GM21723 (cell line): ENCODE data around the gene SLC1A7.

Experiments
- ATAC-seq: cut with Tn5 transposase; IDR thresholded peaks from one replicate; pipeline ENCODE4 v1.9.1; 2021; ENCODE audit warnings: mild to moderate bottlenecking, moderate library complexity; ENCODE audit not compliant: unreplicated experiment

Gene SLC1A7

DNA sequence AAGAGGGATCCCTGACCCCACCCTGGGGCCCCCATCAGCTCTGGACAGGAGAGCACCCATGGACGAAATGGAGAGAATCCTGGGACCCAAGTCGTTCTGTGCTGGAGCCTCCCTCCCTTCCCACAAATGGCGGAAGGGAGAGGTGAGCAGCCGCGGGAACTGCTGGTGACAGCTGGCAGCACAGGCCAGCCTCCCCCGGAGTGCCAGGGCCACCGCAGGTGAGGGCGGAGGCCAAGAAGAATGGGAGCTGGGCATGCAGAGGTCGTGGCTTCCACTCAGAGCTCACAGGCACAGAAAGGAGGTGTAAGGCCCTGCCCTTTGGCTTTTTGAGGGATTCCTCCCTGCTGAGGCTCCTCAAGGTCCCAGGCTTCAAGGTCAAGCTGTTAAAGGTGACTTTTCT, 24.6 kb downstream of the SLC1A7 start:
- no peak for ATAC-seq

GRCh38 chr1:53116933-53117600, 25.4 kb downstream of the SLC1A7 start:
- no peak for ATAC-seq

DNA sequence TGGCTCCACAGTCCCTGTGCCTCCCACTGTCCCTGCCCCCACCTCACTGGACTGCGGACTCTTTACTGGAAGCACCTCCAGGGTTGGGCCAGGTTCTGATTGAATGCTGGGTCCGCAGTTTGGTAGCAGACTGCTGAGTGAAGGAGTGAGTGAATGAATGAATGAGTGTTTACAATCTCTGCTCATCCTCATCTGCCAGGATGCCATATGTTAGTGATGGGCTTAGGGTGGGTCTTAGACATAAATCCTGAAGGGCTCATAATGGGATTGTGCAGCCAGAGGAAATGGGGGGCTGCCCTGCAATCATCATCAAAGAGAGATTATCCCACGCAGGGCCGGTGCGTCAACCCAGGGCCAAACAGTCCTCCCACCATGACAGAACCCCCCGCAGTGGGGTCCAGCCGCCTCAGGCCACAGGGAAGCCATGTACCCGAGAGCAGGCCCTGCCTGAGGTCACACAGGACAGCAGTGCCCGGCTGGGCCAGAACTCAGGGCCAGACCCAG, 26.1 kb downstream of the SLC1A7 start:
- ATAC-seq, result no peak

- ATAC-seq, result no peak
Observed at GRCh38 chr1:53115403-53116306, 26.8 kb downstream of the SLC1A7 start.

DNA sequence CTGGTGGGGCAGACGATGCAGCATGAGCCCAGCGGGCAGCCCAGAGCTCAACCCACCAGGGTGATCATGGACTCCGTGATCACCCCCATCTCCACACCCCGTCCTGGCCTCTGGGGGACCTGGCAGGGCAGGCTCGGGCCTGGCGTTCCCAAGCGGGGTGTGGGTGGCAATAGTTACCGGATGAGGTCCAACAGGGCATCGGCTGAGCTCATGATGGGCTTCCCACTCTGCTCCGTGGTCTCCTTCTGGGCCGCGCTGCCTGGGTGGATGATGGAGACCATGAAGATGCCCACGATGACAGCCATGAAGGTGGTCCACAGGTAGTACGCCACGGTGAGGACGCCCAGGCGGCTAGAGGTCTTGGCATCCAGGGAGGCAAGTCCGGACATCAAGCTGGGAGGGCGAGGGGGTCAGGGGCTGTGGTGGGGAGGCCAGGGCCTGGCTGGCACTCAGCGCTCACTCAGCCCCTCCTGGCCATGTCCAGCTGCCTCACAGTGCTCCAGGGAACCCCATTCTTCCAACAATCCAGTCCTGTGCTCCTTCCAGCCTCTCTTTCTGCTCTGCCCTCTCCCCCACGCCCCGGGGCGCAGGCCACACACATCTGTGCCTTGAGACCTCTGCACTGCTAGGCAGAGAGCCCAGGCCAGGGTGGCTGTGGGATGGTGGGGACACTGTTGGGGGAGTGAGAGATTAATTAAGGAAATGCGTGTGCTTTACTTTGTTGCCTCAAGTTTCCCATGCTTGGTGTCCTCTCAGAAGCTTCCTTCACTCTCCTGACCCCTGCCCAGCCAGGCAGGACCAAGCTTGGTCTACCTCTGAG, 27.6 kb downstream of the SLC1A7 start:
- no peak for ATAC-seq

- ATAC-seq, result no peak
Observed at GRCh38 chr1:53114090-53114489, 28.3 kb downstream of the SLC1A7 start.

GRCh38 chr1:53112861-53113260, 29.6 kb downstream of the SLC1A7 start:
- ATAC-seq, result no peak

GRCh38 chr1:53112271-53112774, 30.1 kb downstream of the SLC1A7 start:
- no peak for ATAC-seq

GRCh38 chr1:53111693-53112092, 30.7 kb downstream of the SLC1A7 start:
- ATAC-seq, result no peak

GRCh38 chr1:53111073-53111556, 31.3 kb downstream of the SLC1A7 start:
- no peak for ATAC-seq

DNA sequence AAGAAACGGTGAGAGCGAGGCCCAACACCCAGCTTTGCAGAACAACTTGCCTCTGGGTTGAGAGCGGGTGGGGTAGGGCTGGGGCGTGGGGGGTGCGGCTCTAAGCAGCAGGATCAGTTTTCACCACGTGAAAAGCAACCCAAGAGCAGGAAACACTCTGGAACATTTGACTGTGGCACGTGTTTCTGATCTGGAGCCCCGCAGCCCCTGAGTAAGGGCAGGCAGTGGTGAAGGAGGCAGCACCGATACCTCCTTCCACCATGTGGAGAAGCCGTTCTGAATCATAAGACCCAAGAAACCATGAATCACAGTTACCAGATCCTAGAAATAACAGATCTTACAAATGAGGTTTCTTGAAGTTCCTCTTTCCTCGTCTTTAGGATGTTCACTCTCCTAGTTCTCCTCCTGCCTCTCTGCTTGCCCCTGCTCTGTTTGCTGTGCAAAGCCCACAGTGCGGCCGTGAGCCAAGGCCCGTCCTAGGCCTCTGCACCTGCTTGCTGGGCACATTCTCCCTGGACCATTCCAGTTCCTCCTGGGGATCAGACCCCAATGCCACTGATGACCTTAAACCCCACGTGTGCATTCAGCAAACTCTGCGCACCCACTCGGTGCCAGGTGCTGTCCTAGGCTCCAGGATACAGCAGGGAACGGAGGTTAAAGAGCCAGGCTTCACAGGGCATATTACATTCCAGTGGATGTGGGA, 31.9 kb downstream of the SLC1A7 start:
- no peak for ATAC-seq

DNA sequence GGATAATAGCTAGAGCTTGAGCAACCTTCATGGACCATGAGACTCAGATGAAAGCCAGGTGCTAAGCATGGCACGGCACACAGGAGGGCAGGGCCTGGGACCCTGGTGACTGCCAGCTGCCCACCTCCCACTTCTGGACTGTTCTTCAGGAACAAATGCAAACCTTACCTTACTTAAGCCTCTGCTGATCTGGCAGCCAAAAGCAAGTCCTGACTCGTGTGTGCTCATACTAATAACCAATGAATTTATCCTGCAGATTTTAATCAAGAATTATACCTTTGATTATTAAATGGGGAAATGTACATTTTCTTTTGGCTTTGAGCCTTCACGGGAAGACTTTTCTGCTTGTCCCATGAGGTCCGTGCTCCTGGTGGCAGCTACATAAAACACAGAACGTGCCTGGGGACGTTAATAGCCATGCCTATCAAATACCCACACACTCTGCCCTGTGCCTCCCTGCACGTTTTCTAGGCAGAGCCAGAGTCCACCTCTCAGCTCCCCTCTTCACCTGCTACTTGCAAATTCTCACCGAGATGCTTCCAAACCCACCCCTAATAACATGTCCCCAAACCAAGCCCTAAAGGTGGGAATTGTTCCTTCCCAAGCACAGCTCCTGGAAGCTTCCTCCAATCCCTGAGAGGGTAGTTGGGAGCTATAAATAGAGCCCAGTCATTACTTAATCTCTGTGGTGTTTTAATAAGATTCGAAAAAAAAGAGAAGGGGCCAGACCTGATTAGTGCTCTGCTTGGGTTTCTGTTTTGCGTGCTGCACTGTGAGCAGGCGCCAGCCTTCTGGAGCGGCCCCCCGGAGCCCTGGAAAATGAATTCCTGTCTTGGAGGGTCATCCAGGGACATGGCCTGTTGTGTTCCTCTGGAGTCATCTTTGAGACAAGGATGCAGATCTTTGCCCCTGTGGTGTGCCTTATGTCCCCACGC, 33.5 kb downstream of the SLC1A7 start:
- no peak for ATAC-seq

DNA sequence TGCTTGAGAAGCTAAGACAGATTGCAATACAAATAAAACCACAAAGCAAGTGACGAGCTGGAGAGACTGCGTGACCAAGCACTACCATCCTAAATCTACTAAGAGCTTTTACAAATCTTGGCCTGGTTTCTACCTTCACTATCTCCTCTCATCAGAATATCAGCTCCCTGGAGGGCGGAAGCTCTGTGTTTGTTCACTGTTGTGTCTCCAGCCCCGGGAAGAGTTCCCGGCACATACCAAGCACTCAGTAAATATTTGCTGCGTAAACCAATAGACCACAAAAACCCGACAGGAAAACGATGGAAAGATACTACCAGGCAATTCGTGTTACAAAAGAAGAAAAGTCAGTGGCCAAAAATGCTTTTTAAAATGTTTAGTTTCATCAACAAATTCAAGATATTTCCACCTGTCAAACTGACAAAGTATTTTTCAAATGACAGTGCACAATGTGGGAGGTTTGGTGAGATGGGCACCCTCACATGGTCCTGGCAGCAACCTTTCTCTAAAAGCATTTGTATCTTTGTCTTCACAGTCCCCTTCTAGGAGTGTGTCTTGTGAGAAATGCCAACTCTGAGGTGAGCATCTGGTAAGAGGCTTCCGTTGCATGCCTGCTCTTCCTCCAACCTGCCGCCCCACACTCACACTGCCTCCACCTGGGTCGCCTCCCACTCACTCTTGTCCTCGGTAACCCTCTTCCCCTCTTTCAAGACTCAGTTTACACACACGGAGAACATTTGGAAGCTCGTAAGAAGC, 34.7 kb downstream of the SLC1A7 start:
- no peak for ATAC-seq

GRCh38 chr1:53107090-53107489, 35.3 kb downstream of the SLC1A7 start:
- no peak for ATAC-seq

DNA sequence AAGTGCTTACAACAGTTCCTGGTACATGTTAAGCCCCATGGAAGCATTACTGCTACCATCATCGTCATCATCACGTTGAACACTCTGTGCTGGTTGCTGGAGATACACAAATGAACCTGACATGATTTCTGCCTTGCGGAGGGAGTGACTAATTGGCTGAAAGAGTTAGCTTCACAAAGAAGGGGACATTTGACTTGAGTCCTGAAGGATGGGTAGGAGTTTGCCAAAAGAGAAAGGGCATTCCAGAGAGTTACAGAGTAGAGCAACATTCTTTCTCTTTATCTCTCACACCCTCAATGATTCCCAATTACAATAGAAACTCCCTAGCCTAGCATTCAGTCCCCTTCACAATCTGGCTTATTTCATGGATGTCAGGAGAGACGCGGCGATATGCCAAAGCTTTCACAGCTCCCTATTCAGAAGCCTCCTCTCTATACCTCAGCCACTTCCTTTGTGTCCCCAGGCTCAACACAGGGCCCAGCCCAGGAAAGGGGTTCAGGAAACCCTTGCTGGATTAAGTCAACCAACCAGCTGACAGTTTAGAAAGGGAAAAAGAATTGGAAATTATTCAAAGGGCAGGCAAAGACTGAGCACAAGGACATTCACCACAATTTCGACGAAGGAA, 38.0 kb downstream of the SLC1A7 start:
- ATAC-seq, result no peak

GRCh38 chr1:53094533-53094919, 47.9 kb downstream of the SLC1A7 start:
- no peak for ATAC-seq

DNA sequence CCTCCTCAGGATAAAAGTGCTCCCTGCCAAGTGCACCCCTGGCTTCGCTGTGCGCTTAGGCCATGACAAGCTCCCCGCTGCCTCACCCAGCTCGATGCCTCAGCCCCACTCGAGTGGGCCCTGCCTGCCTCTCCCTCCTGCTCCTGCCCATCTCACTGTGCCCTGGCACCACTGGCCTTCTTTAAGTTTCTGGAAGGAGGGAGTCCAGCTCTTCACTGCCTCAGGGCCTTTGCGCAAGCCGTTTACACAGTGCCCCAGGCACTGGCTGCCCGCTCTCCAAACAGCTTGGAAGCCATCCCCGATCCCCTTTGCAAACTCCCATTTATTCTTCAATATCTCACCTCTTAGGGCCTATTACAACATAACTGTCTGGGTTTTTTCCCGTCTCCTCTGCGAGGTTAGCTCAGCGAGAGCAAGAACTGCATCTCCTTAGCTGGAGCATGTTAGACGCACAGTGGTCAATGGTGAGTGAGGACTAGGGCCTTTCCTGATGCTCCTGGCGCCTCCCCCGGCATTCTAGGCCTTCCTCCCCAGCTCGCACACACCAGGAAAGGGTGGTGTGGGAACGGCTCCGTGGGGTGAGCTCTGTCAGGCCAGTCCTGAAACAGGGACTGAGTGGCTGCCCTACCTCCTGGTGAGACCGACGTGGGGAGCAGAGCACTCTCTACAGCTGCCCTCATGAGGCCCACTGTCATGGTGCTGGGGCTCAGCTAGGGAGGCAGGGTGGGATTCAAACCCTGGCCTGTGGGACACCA, 48.5 kb downstream of the SLC1A7 start:
- ATAC-seq, result no peak

- ATAC-seq, result no peak
Observed at GRCh38 chr1:53093451-53093754, 49.0 kb downstream of the SLC1A7 start.
